ENCODE measurements around the gene MPPED1. TPM values are rescaled to one million over a fixed set of nuclear protein-coding genes. Genes with fewer than 3 reads are reported as not detected.
A peak's percentile ranks its signal among the peaks of the same experiment; 100 is the strongest.

MPPED1 gene
- total RNA-seq, 1 experiment from 2014 or later, result 0.28 TPM

DNA sequence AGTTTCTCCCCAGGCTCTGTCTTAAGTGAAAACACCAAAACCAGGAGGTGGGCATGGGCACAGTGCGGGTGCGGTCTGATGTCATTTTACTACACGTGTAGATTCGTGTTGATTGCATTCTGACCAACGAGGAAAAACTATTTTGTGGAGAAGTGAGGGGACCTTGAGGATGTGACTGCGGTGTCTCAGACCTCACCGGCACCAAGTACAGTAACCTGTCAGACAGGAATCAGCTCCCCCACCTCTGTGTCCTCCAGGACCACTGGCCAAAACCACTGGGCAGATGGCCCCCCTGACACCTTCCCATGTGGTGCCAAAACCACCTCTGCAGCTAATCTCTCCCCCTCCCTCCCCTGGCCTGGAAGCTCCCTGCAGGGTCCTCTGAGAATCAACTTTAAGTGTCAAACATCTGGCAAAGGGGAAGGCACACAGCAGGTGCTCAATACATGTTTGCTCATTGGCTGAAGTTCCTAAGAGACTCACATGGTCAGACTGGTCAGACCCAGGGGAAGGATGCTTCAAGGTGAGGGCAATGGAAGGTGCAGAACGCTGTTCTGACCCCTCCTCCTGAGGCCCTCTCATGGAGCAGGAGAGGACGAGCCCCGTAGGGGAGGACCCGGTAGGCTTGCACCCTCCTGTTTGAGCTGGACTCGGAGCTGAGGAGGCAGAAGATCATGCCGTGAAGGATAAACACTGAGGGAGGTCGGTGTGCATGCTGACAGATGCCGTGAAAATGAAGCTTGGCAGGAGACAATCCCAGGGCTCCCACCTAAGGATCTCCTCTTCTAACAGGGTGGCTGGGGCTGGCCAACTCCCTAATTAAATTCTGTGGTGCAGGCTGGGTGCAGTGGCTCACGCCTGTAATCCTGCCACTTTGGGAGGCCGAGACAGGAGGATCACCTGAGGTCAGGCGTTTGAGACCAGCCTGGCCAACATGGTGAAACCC, 129.9 kb downstream of the MPPED1 start:
- no peak overlapping the region for H4K8ac ChIP-seq (replicated peaks; ENCODE audit: insufficient read length, low read depth, low read length)
- no peaks in the 10 kb centered on the region for H3K79me1 ChIP-seq (ENCODE audit: insufficient read depth, low read depth, low read length, poor library complexity, severe bottlenecking)
- DNase-seq, result peak; percentile 12
- Mint-ChIP-seq H3K4me1 (peaks cover 0 to 4% of the 10 kb centered on the region in 2 experiments; a peak in 1 of 4 replicates), H3K4me3 (no peak overlapping the region; a peak in 1 of 5 replicates), H3K9me3 (peaks cover 6 to 12% of the 10 kb centered on the region in 2 experiments), H3K27me3 (ENCODE audit: low read depth) (peaks cover 8% of the 10 kb centered on the region), H3K27ac (no peak overlapping the region; a peak in 1 of 7 replicates), H3K36me3 (ENCODE audit: insufficient read depth in 1 of 3, low read depth in 3 of 3) (peaks cover under 1 to 7% (median 4%) of the 10 kb centered on the region in 3 experiments; a peak in 4 of 7 replicates)
- H3K27me3 ChIP-seq (ENCODE audit: insufficient read depth, low read length), result no peaks in the 10 kb centered on the region
- H3K14ac ChIP-seq (ENCODE audit: insufficient read depth, low read length), result no peak overlapping the region
- no peak overlapping the region for H2AFZ ChIP-seq (ENCODE audit: low read length)
- H3K9ac ChIP-seq (ENCODE audit: extremely low read depth, insufficient read length, low read length), result no peak overlapping the region
- no peaks in the 10 kb centered on the region for H4K20me1 ChIP-seq (ENCODE audit: control insufficient read depth, insufficient read depth, insufficient read length)
- H2BK12ac ChIP-seq (ENCODE audit: insufficient read length, low read depth, low read length), result no peak overlapping the region
- no peaks in the 10 kb centered on the region for H3K79me2 ChIP-seq (ENCODE audit: insufficient read depth, low read length)
- no peak overlapping the region for H4K91ac ChIP-seq (ENCODE audit: insufficient read length, low read depth, low read length)
- no peak overlapping the region for H3K27ac ChIP-seq (ENCODE audit: insufficient read length, low read depth, low read length)
- no peaks in the 10 kb centered on the region for H3K9me3 ChIP-seq (ENCODE audit: control insufficient read depth, low read depth, low read length)
- no peak overlapping the region for H2BK20ac ChIP-seq (ENCODE audit: low read depth, low read length, poor library complexity, severe bottlenecking)
- no peaks in the 10 kb centered on the region for H3K23me2 ChIP-seq (ENCODE audit: insufficient read length, low read depth, low read length, poor library complexity, severe bottlenecking)
- no peak overlapping the region for H3K56ac ChIP-seq (ENCODE audit: insufficient read length, low read depth, low read length)
- no peak overlapping the region for H3K23ac ChIP-seq (ENCODE audit: insufficient read length, low read depth, low read length)
- H2BK120ac ChIP-seq (ENCODE audit: low read depth, low read length, poor library complexity, severe bottlenecking), result no peak overlapping the region
- H2AK5ac ChIP-seq (ENCODE audit: insufficient read length, low read length), result no peak overlapping the region
- H3T11ph ChIP-seq (ENCODE audit: low read length), result no peak overlapping the region
- H3K4me2 ChIP-seq (ENCODE audit: insufficient read depth, insufficient read length, low read length), result no peak overlapping the region
- no CpG with 5 or more reads among the region's 18 CpGs for WGBS (ENCODE audit: extremely low coverage, insufficient read length, low lambda C conversion rate)
- no peaks in the 10 kb centered on the region for H3K4me1 ChIP-seq (ENCODE audit: insufficient read depth, low read length)
- no peak overlapping the region for H2BK5ac ChIP-seq (ENCODE audit: insufficient read length, low read length)
- no peak overlapping the region for H2BK15ac ChIP-seq (ENCODE audit: low read depth, low read length)
- H3K18ac ChIP-seq (ENCODE audit: insufficient read length, low read depth, low read length), result no peak overlapping the region
- H3K4ac ChIP-seq (ENCODE audit: low read depth, low read length), result no peak overlapping the region
- TF ChIP-seq, protein P1, sequence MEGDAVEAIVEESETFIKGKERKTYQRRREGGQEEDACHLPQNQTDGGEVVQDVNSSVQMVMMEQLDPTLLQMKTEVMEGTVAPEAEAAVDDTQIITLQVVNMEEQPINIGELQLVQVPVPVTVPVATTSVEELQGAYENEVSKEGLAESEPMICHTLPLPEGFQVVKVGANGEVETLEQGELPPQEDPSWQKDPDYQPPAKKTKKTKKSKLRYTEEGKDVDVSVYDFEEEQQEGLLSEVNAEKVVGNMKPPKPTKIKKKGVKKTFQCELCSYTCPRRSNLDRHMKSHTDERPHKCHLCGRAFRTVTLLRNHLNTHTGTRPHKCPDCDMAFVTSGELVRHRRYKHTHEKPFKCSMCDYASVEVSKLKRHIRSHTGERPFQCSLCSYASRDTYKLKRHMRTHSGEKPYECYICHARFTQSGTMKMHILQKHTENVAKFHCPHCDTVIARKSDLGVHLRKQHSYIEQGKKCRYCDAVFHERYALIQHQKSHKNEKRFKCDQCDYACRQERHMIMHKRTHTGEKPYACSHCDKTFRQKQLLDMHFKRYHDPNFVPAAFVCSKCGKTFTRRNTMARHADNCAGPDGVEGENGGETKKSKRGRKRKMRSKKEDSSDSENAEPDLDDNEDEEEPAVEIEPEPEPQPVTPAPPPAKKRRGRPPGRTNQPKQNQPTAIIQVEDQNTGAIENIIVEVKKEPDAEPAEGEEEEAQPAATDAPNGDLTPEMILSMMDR (conservative IDR thresholded peaks at IDR 0.05), result no peak
- no peak overlapping the region for H4K5ac ChIP-seq (ENCODE audit: insufficient read length, low read depth, low read length)

All from H9 (cell line).